ENCODE measurements around the gene TAGLN3. TPM values are rescaled to one million over a fixed set of nuclear protein-coding genes. Genes with fewer than 3 reads are reported as not detected.

The TAGLN3 gene
- total and polyA plus RNA-seq, 4 donors = not detected

- WGBS = 77% methylated on average over 3 of the region's 3 CpGs
- DNase-seq (ENCODE audit: low spot score) = no peak
- H3K9ac ChIP-seq (ENCODE audit: low read depth in 1 of 2, low read length in 2 of 2) = no peak overlapping the region
- no peak overlapping the region for H3K4me3 ChIP-seq (ENCODE audit: low read depth in 1 of 3, low read length in 3 of 3)
- H3K9me3 ChIP-seq (ENCODE audit: control insufficient read depth in 4 of 4, low read length in 3 of 4) = no peaks in the 10 kb centered on the region
- no peak for TF ChIP-seq FOXA1 (IDR thresholded peaks at IDR 0.05)
- no peak for TF ChIP-seq NR2F2 (IDR thresholded peaks at IDR 0.05)
- no peak for TF ChIP-seq HNF4G (IDR thresholded peaks at IDR 0.05)
- TF ChIP-seq REST (IDR thresholded peaks at IDR 0.05) = no peak
- no peak for TF ChIP-seq FOXA2 (IDR thresholded peaks at IDR 0.05)
- no peak for TF ChIP-seq HNF4A (conservative IDR thresholded peaks at IDR 0.05)
- no peak for TF ChIP-seq JUND (IDR thresholded peaks at IDR 0.05)
- no peak for TF ChIP-seq RAD21 (IDR thresholded peaks at IDR 0.05)
- no peak for TF ChIP-seq RXRA (IDR thresholded peaks at IDR 0.05)
- TF ChIP-seq YY1 (IDR thresholded peaks at IDR 0.05) = no peak
- TF ChIP-seq, protein P1, sequence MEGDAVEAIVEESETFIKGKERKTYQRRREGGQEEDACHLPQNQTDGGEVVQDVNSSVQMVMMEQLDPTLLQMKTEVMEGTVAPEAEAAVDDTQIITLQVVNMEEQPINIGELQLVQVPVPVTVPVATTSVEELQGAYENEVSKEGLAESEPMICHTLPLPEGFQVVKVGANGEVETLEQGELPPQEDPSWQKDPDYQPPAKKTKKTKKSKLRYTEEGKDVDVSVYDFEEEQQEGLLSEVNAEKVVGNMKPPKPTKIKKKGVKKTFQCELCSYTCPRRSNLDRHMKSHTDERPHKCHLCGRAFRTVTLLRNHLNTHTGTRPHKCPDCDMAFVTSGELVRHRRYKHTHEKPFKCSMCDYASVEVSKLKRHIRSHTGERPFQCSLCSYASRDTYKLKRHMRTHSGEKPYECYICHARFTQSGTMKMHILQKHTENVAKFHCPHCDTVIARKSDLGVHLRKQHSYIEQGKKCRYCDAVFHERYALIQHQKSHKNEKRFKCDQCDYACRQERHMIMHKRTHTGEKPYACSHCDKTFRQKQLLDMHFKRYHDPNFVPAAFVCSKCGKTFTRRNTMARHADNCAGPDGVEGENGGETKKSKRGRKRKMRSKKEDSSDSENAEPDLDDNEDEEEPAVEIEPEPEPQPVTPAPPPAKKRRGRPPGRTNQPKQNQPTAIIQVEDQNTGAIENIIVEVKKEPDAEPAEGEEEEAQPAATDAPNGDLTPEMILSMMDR (IDR thresholded peaks at IDR 0.05; ENCODE audit: low read depth, low read length, missing input control) = no peak
- TF ChIP-seq, protein P2, sequence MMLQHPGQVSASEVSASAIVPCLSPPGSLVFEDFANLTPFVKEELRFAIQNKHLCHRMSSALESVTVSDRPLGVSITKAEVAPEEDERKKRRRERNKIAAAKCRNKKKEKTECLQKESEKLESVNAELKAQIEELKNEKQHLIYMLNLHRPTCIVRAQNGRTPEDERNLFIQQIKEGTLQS (IDR thresholded peaks at IDR 0.05) = no peak
- TF ChIP-seq SP1 (IDR thresholded peaks at IDR 0.05) = no peak
- no peak for TF ChIP-seq EGR1 (IDR thresholded peaks at IDR 0.05; ENCODE audit: low read depth in 2 of 2)
- TF ChIP-seq TAF1 (conservative IDR thresholded peaks at IDR 0.05) = no peak
- no peak for TF ChIP-seq GABPA (IDR thresholded peaks at IDR 0.05 in 1 of 2, conservative IDR thresholded peaks at IDR 0.05 in 1 of 2)
- TF ChIP-seq ZBTB33 (IDR thresholded peaks at IDR 0.05) = no peak
- TF ChIP-seq MAX (IDR thresholded peaks at IDR 0.05) = no peak
- H3K36me3 ChIP-seq (ENCODE audit: control insufficient read depth in 4 of 4, insufficient read depth in 3 of 4, low read depth in 1 of 4, low read length in 3 of 4) = no peaks in the 10 kb centered on the region
- H3K27me3 ChIP-seq (ENCODE audit: control insufficient read depth in 4 of 4, insufficient read depth in 4 of 4, low read length in 3 of 4) = peaks cover 0 to 10% (median 0%) of the 10 kb centered on the region in 4 donors
- H3K27ac ChIP-seq (ENCODE audit: low read depth in 1 of 2, low read length in 2 of 2) = no peak overlapping the region
- no peaks in the 10 kb centered on the region for H3K4me1 ChIP-seq (ENCODE audit: control insufficient read depth in 4 of 4, insufficient read depth in 4 of 4, low read length in 3 of 4)
Measured at GRCh38 chr3:112061152-112061551, 62.4 kb downstream of the TAGLN3 start.

Other genes with a start within 250 kb of the TAGLN3 start
- 10 to 100 TPM; 22.6 to 42.9 TPM for gene PHLDB2, start 139.7 kb upstream of the TAGLN3 start, total RNA-seq
- gene PHLDB2, start 139.7 kb upstream of the TAGLN3 start, polyA plus RNA-seq = 10 to 100 TPM in 1 of 2 donors, 1 to 10 TPM in 1; 9.7 to 21.9 TPM
- gene ABHD10, start 19.9 kb upstream of the TAGLN3 start, total RNA-seq = 10 to 100 TPM; 18.7 to 22.1 TPM
- gene ABHD10, start 19.9 kb upstream of the TAGLN3 start, polyA plus RNA-seq = 10 to 100 TPM; 15.1 to 19.1 TPM
- gene TMPRSS7, start 35.8 kb downstream of the TAGLN3 start, total RNA-seq = not detected
- gene TMPRSS7, start 35.8 kb downstream of the TAGLN3 start, polyA plus RNA-seq = not detected
- gene C3orf52, start 87.5 kb downstream of the TAGLN3 start, total RNA-seq = 1 to 10 TPM in 1 of 2 donors, under 1 TPM in 1; 0.47 to 1.8 TPM
- gene C3orf52, start 87.5 kb downstream of the TAGLN3 start, polyA plus RNA-seq = under 1 TPM in 1 of 2 donors, not detected in 1; 0.10 TPM
- under 1 TPM; 0.08 to 0.75 TPM for gene GCSAM, start 134.3 kb downstream of the TAGLN3 start, total RNA-seq
- under 1 TPM in 1 of 2 donors, not detected in 1; 0.27 TPM for gene GCSAM, start 134.3 kb downstream of the TAGLN3 start, polyA plus RNA-seq